H1 (cell line): ENCODE data around the gene CHN2. TPM values are rescaled to one million over a fixed set of nuclear protein-coding genes. Genes with fewer than 3 reads are reported as not detected.

ENCODE experiments used
- POLR2A ChIP-seq, 2 experiments: IDR thresholded peaks; 1 replicate in 1 of 2; 2 replicates in 1 of 2; pipeline ENCODE4 v1.6.1; 2011; ENCODE audit warnings: low read depth in 2 of 2, low read length in 2 of 2, mild to moderate bottlenecking in 2 of 2; ENCODE audit errors: control extremely low read depth in 1 of 2
- SP1 ChIP-seq: IDR thresholded peaks from 2 replicates; pipeline ENCODE4 v1.6.1; 2011; ENCODE audit warnings: low read depth, low read length
- USF2 ChIP-seq: IDR thresholded peaks from 2 replicates; pipeline ENCODE4 v1.6.1; 2011; ENCODE audit warnings: low read length, improper control_type of control experiment
- polyA plus RNA-seq, 7 experiments: library from polyadenylated mRNA; depleted of rRNA in 3 of 7; stranded (reverse) in 5 of 7; unstranded in 2 of 7; fragments of >200 nt in 5 of 7; fragments of 200-250 nt in 2 of 7; gene quantifications; 1 replicate in 5 of 7; 2 replicates in 1 of 7; 4 replicates in 1 of 7; pipeline versions ENCODE4 v1.2.1 to v1.2.3, GENCODE V29; 2011 to 2013; ENCODE audit warnings: missing spikeins in 2 of 7, mixed read lengths in 2 of 7
- total RNA-seq: library from RNA; stranded (reverse); fragmentation: NEBNext Ultra II Directional; extraction: Animal tissue kit (Norgen Biotek cat#: 25700); gene quantifications from 2 replicates; pipeline ENCODE4 v1.2.1, GENCODE V29; 2021

Gene CHN2
- total and polyA plus RNA-seq, 2 of the 8 experiments (the other 6 are each of a cell fraction or from before 2014, with no cell fraction given) = 2.9 to 4.8 TPM

- TF ChIP-seq SP1 = no peak
- TF ChIP-seq POLR2A (IDR thresholded peaks at IDR 0.05; ENCODE audit: control extremely low read depth in 1 of 2, low read depth in 2 of 2, low read length in 2 of 2) = no peak
- no peak for TF ChIP-seq USF2
Observed at GRCh38 chr7:29468196-29468595, 273.6 kb downstream of the CHN2 start (continued).
